Spleen (tissue), 11 donors: ENCODE measurements around the gene FERMT1. TPM values are rescaled to one million over a fixed set of nuclear protein-coding genes. Genes with fewer than 3 reads are reported as not detected.

ENCODE experiments used
- DNase-seq: peaks from one replicate; pipeline ENCODE4 v3.0.0-alpha.2; 2020
- H3K27ac ChIP-seq, 8 donors: fragments of 200-600 bp; sonication (generic) in 7 of 8; 1 replicate in 4 of 8; 2 replicates in 4 of 8; pipeline versions ENCODE4 v1.5.0 to v1.8.0; 2016 to 2021; ENCODE audit warnings: inconsistent platforms in 4 of 8, mild to moderate bottlenecking in 4 of 8, moderate library complexity in 1 of 8
- H3K27me3 ChIP-seq, 7 donors: fragments of 200-600 bp; sonication (generic) in 6 of 7; replicated peaks in 1 of 7; 1 replicate in 4 of 7; 2 replicates in 3 of 7; pipeline versions ENCODE4 v1.5.0 to v1.8.0; 2016 to 2021; ENCODE audit warnings: inconsistent platforms in 3 of 7, mild to moderate bottlenecking in 1 of 7
- H3K36me3 ChIP-seq, 6 donors: fragments of 200-600 bp; sonication (generic) in 5 of 6; 1 replicate in 4 of 6; 2 replicates in 2 of 6; pipeline versions ENCODE4 v1.5.0 to v1.8.0; 2016 to 2021; ENCODE audit warnings: inconsistent platforms in 2 of 6
- H3K4me1 ChIP-seq, 6 donors: fragments of 200-600 bp; sonication (generic) in 5 of 6; 1 replicate in 3 of 6; 2 replicates in 3 of 6; pipeline versions ENCODE4 v1.5.0 to v1.8.0; 2016 to 2021; ENCODE audit warnings: inconsistent platforms in 3 of 6
- H3K4me3 ChIP-seq, 8 donors: fragments of 200-600 bp; sonication (generic) in 7 of 8; 1 replicate in 4 of 8; 2 replicates in 4 of 8; pipeline versions ENCODE4 v1.5.0 to v1.8.0; 2016 to 2021; ENCODE audit warnings: inconsistent platforms in 4 of 8, mild to moderate bottlenecking in 4 of 8, moderate library complexity in 2 of 8
- H3K9me3 ChIP-seq, 8 donors: fragments of 200-600 bp; sonication (generic) in 7 of 8; 1 replicate in 4 of 8; 2 replicates in 4 of 8; pipeline versions ENCODE4 v1.5.0 to v1.8.0; 2016 to 2021; ENCODE audit warnings: inconsistent platforms in 4 of 8
- CTCF ChIP-seq, 11 experiments: fragments of 200-600 bp in 7 of 11; fragments of 450-650 bp in 4 of 11; sonication (generic) in 4 of 11; IDR thresholded peaks in 8 of 11; conservative IDR thresholded peaks in 3 of 11; 1 replicate in 7 of 11; 2 replicates in 4 of 11; pipeline versions ENCODE4 v1.4.0 to v1.8.0; 2016 to 2021; ENCODE audit warnings: antibody characterized with exemption in 11 of 11, inconsistent platforms in 4 of 11, mild to moderate bottlenecking in 1 of 11
- POLR2A ChIP-seq, 3 donors: fragments of 450-650 bp; IDR thresholded peaks; one replicate each; pipeline ENCODE4 v1.5.1; 2017; ENCODE audit warnings: antibody characterized with exemption in 3 of 3, mild to moderate bottlenecking in 1 of 3
- POLR2AphosphoS5 ChIP-seq, 3 donors: sonication (generic); formaldehyde crosslinking; IDR thresholded peaks; one replicate each; pipeline ENCODE4 v1.5.1; 2017; ENCODE audit warnings: antibody characterized with exemption in 3 of 3
- WGBS, 5 donors: extraction: QIAGEN DNeasy Blood & Tissue Kit in 3 of 5; methylation state at CpG; one replicate each; pipeline versions ENCODE4 v1.1.5 to v1.1.7; 2013 to 2018; 5-methylcytosine and 5-hydroxymethylcytosine counted together
- intact Hi-C: fragments of 100-400 bp; cut with DNase I; formaldehyde crosslinking; loops from one replicate; pipeline ENCODE4 v1.15.0; 2023; ENCODE audit warnings: low total_unique reads
- polyA plus RNA-seq, 3 donors: library from polyadenylated mRNA; stranded (reverse); fragments of 200-250 nt; gene quantifications; one replicate each; pipeline ENCODE4 v1.2.1, GENCODE V29; 2013
- total RNA-seq, 7 donors: library from RNA; depleted of rRNA in 3 of 7; stranded (reverse); fragments of >200 nt in 3 of 7; fragmentation: NEBNext Ultra II Directional in 4 of 7; extraction: Animal tissue kit (Norgen Biotek cat#: 25700) in 4 of 7; gene quantifications; one replicate each; pipeline versions ENCODE4 v1.1.0 to v1.2.1, GENCODE V29; 2016 to 2021
- donor health status: healthy with polysubstance abuse.
- donor health status: DM: no; HTN: no; CAD: no; lungs with moderate emphysema.
- donor health status: DM: no; HTN: no; CAD: no.
- donor health status: Bipolar disorder and iron deficiency.
- donor health status: healthy.
- donor health status: DM: no; HTN: no; CAD: no.
- donor health status: DM: yes; HTN: yes; CAD: no.

FERMT1 gene
- total and polyA plus RNA-seq, 10 donors: 0.06 to 1.3 (median 0.33) TPM

GRCh38 chr20:6152777-6153176 lies 29.9 kb upstream of the FERMT1 start:
- 54 to 76% (median 67%) methylated on average over 2 of the region's 2 CpGs for WGBS, 5 donors
- no peak overlapping the region for H3K27ac ChIP-seq
- H3K9me3 ChIP-seq: peaks cover 0 to 31% (median 24%) of the 10 kb centered on the region in 8 donors
- no peaks in the 10 kb centered on the region for H3K27me3 ChIP-seq
- no peaks in the 10 kb centered on the region for H3K36me3 ChIP-seq
- no peak for TF ChIP-seq CTCF (IDR thresholded peaks at IDR 0.05 in 8 of 11, conservative IDR thresholded peaks at IDR 0.05 in 3 of 11)
- no peak for TF ChIP-seq POLR2A (IDR thresholded peaks at IDR 0.05)
- TF ChIP-seq POLR2AphosphoS5 (IDR thresholded peaks at IDR 0.05): no peak
- no peak overlapping the region for H3K4me3 ChIP-seq
- no peak for DNase-seq
- intact Hi-C loops: no loop called here
- H3K4me1 ChIP-seq: no peaks in the 10 kb centered on the region

DNA sequence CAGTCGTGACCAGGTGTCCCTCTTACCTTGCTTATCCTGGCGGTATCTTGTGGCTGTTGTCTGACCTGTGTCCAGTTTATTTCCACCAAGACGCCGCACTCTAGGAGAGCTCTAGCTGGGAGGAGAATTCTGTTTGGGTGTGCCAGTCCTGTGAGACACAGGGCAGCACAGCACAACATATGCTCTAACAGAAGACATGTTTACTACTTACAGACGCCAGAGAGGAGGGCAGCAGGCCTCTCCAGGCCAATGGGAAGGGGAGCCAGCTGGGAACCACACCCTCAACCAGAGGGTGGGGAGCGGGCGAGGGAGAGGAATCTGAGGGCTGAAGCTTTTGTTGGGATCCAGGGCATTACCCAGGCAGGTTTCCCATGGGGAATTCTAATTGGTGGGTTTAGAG lies 25.2 kb upstream of the FERMT1 start:
- Histone ChIP-seq H3K36me3 (no peaks in the 10 kb centered on the region), H3K9me3 (peaks cover 0 to 20% (median 6%) of the 10 kb centered on the region in 8 donors), H3K4me3 (no peak overlapping the region), H3K27me3 (no peaks in the 10 kb centered on the region), H3K4me1 (no peaks in the 10 kb centered on the region), H3K27ac (no peak overlapping the region)
- TF ChIP-seq CTCF (IDR thresholded peaks at IDR 0.05 in 8 of 11, conservative IDR thresholded peaks at IDR 0.05 in 3 of 11) (no peak), POLR2A (IDR thresholded peaks at IDR 0.05) (no peak)
- WGBS, 5 donors: 92 to 97% (median 93%) methylated on average over 7 of the region's 7 CpGs
- intact Hi-C loops: loop anchor here (10.0 kb wide), 1 partner anchor 1137 kb away; no protein-coding TSS in a partner anchor
- DNase-seq: no peak

DNA sequence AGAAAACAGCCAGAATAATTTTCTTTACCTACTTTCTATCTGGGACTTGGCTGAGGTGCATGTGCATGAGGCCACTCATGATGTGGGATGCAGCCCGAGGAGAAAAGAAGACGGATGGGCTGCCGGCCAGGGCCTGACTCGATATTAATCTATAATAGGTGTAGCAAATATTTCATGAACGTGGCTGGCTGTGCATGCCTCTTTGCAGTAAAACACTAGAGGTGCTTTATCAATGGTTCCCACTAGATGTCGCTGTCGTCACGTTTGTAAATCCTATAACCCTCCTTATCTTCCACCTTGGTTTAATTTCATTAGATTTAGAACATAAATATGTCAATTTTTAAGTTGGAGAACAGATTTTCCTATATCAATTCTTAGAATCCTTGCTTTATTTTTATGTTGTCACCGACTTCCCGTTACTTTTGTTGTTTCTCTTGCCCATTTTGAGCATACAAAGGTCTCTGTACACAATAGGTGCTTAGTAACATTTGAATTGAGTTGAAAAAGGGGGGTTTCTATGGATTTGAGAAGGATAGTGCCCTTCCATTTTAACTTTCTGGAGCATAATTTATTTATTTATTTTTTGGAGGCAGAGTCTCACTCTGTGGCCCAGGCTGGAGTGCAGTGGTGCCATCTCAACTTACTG lies 19.6 kb upstream of the FERMT1 start:
- TF ChIP-seq POLR2AphosphoS5 (IDR thresholded peaks at IDR 0.05) (no peak), CTCF (IDR thresholded peaks at IDR 0.05 in 8 of 11, conservative IDR thresholded peaks at IDR 0.05 in 3 of 11) (peak; percentile 17 to 87 (median 62)), POLR2A (IDR thresholded peaks at IDR 0.05) (no peak)
- Histone ChIP-seq H3K27me3 (peaks cover 0 to 27% (median 0%) of the 10 kb centered on the region in 7 donors), H3K36me3 (no peaks in the 10 kb centered on the region), H3K9me3 (peaks cover 0 to 18% (median 4%) of the 10 kb centered on the region in 8 donors), H3K4me3 (no peak overlapping the region), H3K27ac (no peak overlapping the region), H3K4me1 (no peaks in the 10 kb centered on the region)
- WGBS, 5 donors: 2 to 3% (median 3%) methylated on average over 10 of the region's 10 CpGs
- no peak for DNase-seq
- intact Hi-C loops: loop anchor here (10.0 kb wide), 1 partner anchor 1142 kb away; no protein-coding TSS in a partner anchor

- H3K36me3 ChIP-seq: no peaks in the 10 kb centered on the region
- no peak for TF ChIP-seq CTCF (IDR thresholded peaks at IDR 0.05 in 8 of 11, conservative IDR thresholded peaks at IDR 0.05 in 3 of 11)
- TF ChIP-seq POLR2A (IDR thresholded peaks at IDR 0.05): no peak
- TF ChIP-seq POLR2AphosphoS5 (IDR thresholded peaks at IDR 0.05): no peak
- DNase-seq: no peak
- H3K27ac ChIP-seq: no peak overlapping the region
- H3K4me1 ChIP-seq: no peaks in the 10 kb centered on the region
- no peak overlapping the region for H3K4me3 ChIP-seq
- intact Hi-C loops: loop anchor here (10.0 kb wide), 1 partner anchor 1144 kb away; no protein-coding TSS in a partner anchor
- H3K27me3 ChIP-seq: peaks cover 0 to 39% (median 0%) of the 10 kb centered on the region in 7 donors
- peaks cover 0 to 13% (median 2%) of the 10 kb centered on the region in 8 donors for H3K9me3 ChIP-seq
- WGBS, 5 donors: 53 to 78% (median 77%) methylated on average over 3 of the region's 3 CpGs
Observed at GRCh38 chr20:6140947-6141346, 18.1 kb upstream of the FERMT1 start.
